ENCODE measurements around the gene SFT2D2.
"Not testable (repeated sequence)": the region's sequence is repeated elsewhere in the genome, so short reads cannot be mapped to it uniquely, and the experiment has no call there.

SFT2D2 gene

GRCh38 chr1:168207673-168208072, 18.1 kb upstream of the SFT2D2 start:
- H3K27me3 Mint-ChIP-seq, H3K4me1 Mint-ChIP-seq, CTCF ChIA-PET, H3K4me3 Mint-ChIP-seq, H3K9me3 Mint-ChIP-seq, H3K27ac Mint-ChIP-seq, DNase-seq: not testable (repeated sequence)
- H3K36me3 Mint-ChIP-seq: peaks cover 24% of the 10 kb centered on the region

GRCh38 chr1:168210312-168210711, 15.5 kb upstream of the SFT2D2 start:
- CTCF ChIA-PET: no interaction called here
- Mint-ChIP-seq H3K9me3 (peaks cover 12% of the 10 kb centered on the region), H3K4me1 (no peaks in the 10 kb centered on the region), H3K4me3 (no peak overlapping the region), H3K27me3 (no peaks in the 10 kb centered on the region), H3K36me3 (peaks cover 7% of the 10 kb centered on the region), H3K27ac (no peak overlapping the region)
- no peak for DNase-seq

- Mint-ChIP-seq H3K27me3 (no peaks in the 10 kb centered on the region), H3K4me3 (no peak overlapping the region), H3K36me3 (no peaks in the 10 kb centered on the region), H3K27ac (no peak overlapping the region), H3K9me3 (peaks cover 12% of the 10 kb centered on the region), H3K4me1 (no peaks in the 10 kb centered on the region)
- CTCF ChIA-PET: no interaction called here
- no peak for DNase-seq
Measured at GRCh38 chr1:168213349-168213748, 12.5 kb upstream of the SFT2D2 start.

GRCh38 chr1:168216171-168216570, 9.6 kb upstream of the SFT2D2 start:
- no peak overlapping the region for H3K4me3 Mint-ChIP-seq
- H3K36me3 Mint-ChIP-seq: no peaks in the 10 kb centered on the region
- H3K9me3 Mint-ChIP-seq: peaks cover 8% of the 10 kb centered on the region
- no peak for DNase-seq
- no peaks in the 10 kb centered on the region for H3K27me3 Mint-ChIP-seq
- CTCF ChIA-PET: no interaction called here
- no peaks in the 10 kb centered on the region for H3K4me1 Mint-ChIP-seq
- no peak overlapping the region for H3K27ac Mint-ChIP-seq

DNA sequence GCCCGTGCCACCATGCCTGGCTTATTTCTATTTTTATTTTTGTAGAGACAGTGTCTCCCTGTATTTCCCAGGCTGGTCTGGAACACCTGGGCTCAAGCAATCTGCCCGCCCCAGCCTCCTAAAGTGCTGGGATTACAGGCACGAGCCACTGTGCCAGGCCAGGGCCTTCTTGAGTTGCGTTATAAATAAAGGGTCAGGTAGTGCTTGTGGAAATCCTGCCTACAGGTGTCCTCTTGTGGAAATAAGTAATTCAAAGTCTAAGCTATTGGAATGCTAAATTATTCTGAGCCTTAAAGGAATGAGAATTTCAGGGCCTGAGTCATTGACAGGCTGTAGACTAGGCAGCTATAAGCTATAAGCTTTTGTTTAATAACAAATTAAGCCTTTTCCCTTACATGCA, 8.1 kb upstream of the SFT2D2 start:
- Mint-ChIP-seq H3K27me3 (peaks cover 5% of the 10 kb centered on the region), H3K4me1 (no peaks in the 10 kb centered on the region), H3K36me3 (no peaks in the 10 kb centered on the region), H3K27ac (no peak overlapping the region), H3K4me3 (no peak overlapping the region), H3K9me3 (peaks cover 4% of the 10 kb centered on the region)
- no peak for DNase-seq
- CTCF ChIA-PET: interaction anchor here (0.6 to 1.9 kb wide), 2 partner anchors 16 to 17 kb away, joined by 3 to 7 read pairs; no protein-coding TSS in a partner anchor

DNA sequence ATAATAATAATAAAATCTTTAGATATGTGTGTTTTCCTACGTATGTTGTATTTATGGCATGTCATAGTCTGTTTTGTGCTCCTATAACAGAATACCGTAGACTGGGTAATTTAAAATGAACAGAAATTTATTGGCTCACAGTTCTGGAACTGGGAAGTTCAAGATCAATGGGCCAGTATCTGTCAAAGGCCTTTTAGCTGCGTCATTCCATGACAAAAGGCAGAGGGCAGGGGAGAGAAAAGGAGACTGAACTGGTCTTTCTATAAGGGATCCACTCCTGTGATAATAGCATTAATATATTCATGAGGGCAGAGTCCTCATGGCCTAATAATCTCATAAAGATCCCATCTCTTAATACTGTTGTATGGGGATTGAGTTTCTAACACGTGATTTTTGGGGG, 7.1 kb upstream of the SFT2D2 start:
- peaks cover 2% of the 10 kb centered on the region for H3K9me3 Mint-ChIP-seq
- H3K27ac Mint-ChIP-seq: no peak overlapping the region

GRCh38 chr1:168220470-168220871, 5.3 kb upstream of the SFT2D2 start:
- Mint-ChIP-seq H3K4me3 (no peak overlapping the region), H3K36me3 (no peaks in the 10 kb centered on the region), H3K27me3 (peaks cover 24% of the 10 kb centered on the region), H3K27ac (no peak overlapping the region), H3K9me3 (no peaks in the 10 kb centered on the region), H3K4me1 (peaks cover 12% of the 10 kb centered on the region)
- DNase-seq: no peak
- CTCF ChIA-PET: no interaction called here

More for the DNA sequence above, 7.1 kb upstream of the SFT2D2 start:
- no peaks in the 10 kb centered on the region for H3K36me3 Mint-ChIP-seq
- no peaks in the 10 kb centered on the region for H3K4me1 Mint-ChIP-seq
- DNase-seq: no peak
- CTCF ChIA-PET: interaction anchor here (0.8 to 1.9 kb wide), 2 partner anchors 8 to 16 kb away, joined by 3 to 7 read pairs; no protein-coding TSS in a partner anchor
- H3K4me3 Mint-ChIP-seq: no peak overlapping the region
- peaks cover 14% of the 10 kb centered on the region for H3K27me3 Mint-ChIP-seq

DNA sequence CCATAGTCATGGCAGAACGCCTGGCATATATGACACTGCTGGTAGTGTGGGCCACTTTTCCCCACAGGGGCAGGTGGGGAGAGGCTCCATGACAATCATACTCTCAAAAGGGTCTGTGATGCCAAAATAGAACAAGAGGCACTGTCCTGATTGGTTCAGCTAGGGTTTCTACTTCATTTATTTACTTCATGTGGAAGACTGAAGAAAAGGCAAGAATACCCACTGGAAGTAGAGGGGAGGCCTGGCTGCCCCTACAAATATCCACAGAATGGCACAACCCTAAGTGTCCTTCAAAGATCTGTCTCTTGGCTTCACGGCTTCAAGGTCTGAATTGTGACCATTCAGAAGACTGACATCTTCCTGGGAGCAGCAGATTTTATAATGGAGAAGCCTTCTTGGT, 4.5 kb upstream of the SFT2D2 start:
- no peaks in the 10 kb centered on the region for H3K9me3 Mint-ChIP-seq
- no peak overlapping the region for H3K4me3 Mint-ChIP-seq
- CTCF ChIA-PET: no interaction called here

GRCh38 chr1:168223261-168223660, 2.5 kb upstream of the SFT2D2 start:
- peaks cover 30% of the 10 kb centered on the region for H3K4me1 Mint-ChIP-seq
- H3K9me3 Mint-ChIP-seq: no peaks in the 10 kb centered on the region
- CTCF ChIA-PET: no interaction called here
- H3K36me3 Mint-ChIP-seq: peaks cover 16% of the 10 kb centered on the region
- no peak for DNase-seq
- H3K27me3 Mint-ChIP-seq: peaks cover 24% of the 10 kb centered on the region
- no peak overlapping the region for H3K27ac Mint-ChIP-seq
- H3K4me3 Mint-ChIP-seq: no peak overlapping the region

More for the DNA sequence above, 4.5 kb upstream of the SFT2D2 start:
- Mint-ChIP-seq H3K36me3 (no peaks in the 10 kb centered on the region), H3K27ac (no peak overlapping the region), H3K27me3 (peaks cover 24% of the 10 kb centered on the region), H3K4me1 (peaks cover 13% of the 10 kb centered on the region)
- no peak for DNase-seq

- Mint-ChIP-seq H3K9me3 (no peaks in the 10 kb centered on the region), H3K27ac (peak overlapping the region; percentile 8), H3K27me3 (peaks cover 24% of the 10 kb centered on the region), H3K4me1 (peaks cover 37% of the 10 kb centered on the region), H3K36me3 (peaks cover 22% of the 10 kb centered on the region), H3K4me3 (no peak overlapping the region)
- CTCF ChIA-PET: interaction anchor here (1.6 to 1.8 kb wide), 2 partner anchors 11 to 142 kb away, joined by 4 to 13 read pairs; no protein-coding TSS in a partner anchor
- DNase-seq: no peak
Measured at GRCh38 chr1:168223681-168224540, 1.9 kb upstream of the SFT2D2 start.

GRCh38 chr1:168224991-168225390, 813 bp upstream of the SFT2D2 start:
- CTCF ChIA-PET: interaction anchor here (1.6 to 1.8 kb wide), 2 partner anchors 10 to 143 kb away, joined by 4 to 13 read pairs; no protein-coding TSS in a partner anchor
- Mint-ChIP-seq H3K27ac (peak overlapping the region; percentile 25), H3K9me3 (no peaks in the 10 kb centered on the region), H3K4me3 (peak overlapping the region; percentile 96), H3K36me3 (peaks cover 32% of the 10 kb centered on the region), H3K27me3 (peaks cover 24% of the 10 kb centered on the region), H3K4me1 (peaks cover 46% of the 10 kb centered on the region)
- no peak for DNase-seq

GRCh38 chr1:168227620-168228019, 1.8 kb downstream of the SFT2D2 start:
- H3K36me3 Mint-ChIP-seq: peaks cover 45% of the 10 kb centered on the region
- CTCF ChIA-PET: interaction anchor here (1.7 to 2.4 kb wide), 3 partner anchors 8 to 115 kb away, joined by 3 to 15 read pairs (median 7); no protein-coding TSS in a partner anchor
- peaks cover 57% of the 10 kb centered on the region for H3K4me1 Mint-ChIP-seq
- H3K9me3 Mint-ChIP-seq: no peaks in the 10 kb centered on the region
- peaks cover 20% of the 10 kb centered on the region for H3K27me3 Mint-ChIP-seq
- peak overlapping the region; percentile 96 for H3K4me3 Mint-ChIP-seq
- no peak for DNase-seq
- H3K27ac Mint-ChIP-seq: no peak overlapping the region

GRCh38 chr1:168229893-168230292, 4.1 kb downstream of the SFT2D2 start:
- Mint-ChIP-seq H3K4me3 (no peak overlapping the region), H3K4me1 (peaks cover 59% of the 10 kb centered on the region), H3K27me3 (peaks cover 6% of the 10 kb centered on the region), H3K36me3 (peaks cover 63% of the 10 kb centered on the region), H3K27ac (no peak overlapping the region), H3K9me3 (no peaks in the 10 kb centered on the region)
- CTCF ChIA-PET: interaction anchor here (1.1 kb wide), 1 partner anchor 113 kb away, joined by 3 read pairs; no protein-coding TSS in a partner anchor
- no peak for DNase-seq

DNA sequence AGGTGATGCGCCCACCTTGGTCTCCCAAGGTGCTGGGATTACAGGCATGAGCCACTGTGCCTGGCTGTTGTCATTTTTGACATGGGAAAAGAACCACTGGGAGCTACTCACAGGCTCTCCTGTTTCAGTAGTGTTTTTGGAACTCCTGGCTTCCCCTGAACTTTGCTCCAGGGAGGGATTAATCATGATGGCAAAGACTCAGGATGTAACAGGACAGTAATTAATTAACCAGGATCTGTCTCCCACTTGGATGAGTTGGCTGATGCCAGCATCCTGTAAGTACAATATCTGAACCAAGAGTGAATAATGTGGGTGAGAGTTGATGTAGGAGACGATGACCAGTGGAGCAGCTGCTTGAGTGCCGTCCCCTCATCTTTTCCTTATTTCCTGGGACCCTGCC, 4.9 kb downstream of the SFT2D2 start:
- peaks cover 59% of the 10 kb centered on the region for H3K4me1 Mint-ChIP-seq
- no peak overlapping the region for H3K27ac Mint-ChIP-seq
- CTCF ChIA-PET: interaction anchor here (1.0 kb wide), 1 partner anchor 135 kb away, joined by 3 read pairs; no protein-coding TSS in a partner anchor
- H3K36me3 Mint-ChIP-seq: peaks cover 66% of the 10 kb centered on the region
- H3K4me3 Mint-ChIP-seq: no peak overlapping the region
- no peaks in the 10 kb centered on the region for H3K9me3 Mint-ChIP-seq
- H3K27me3 Mint-ChIP-seq: no peaks in the 10 kb centered on the region
- DNase-seq: no peak
